WTC11 (cell line): Measurements from ENCODE around the gene AGR3. TPM values are rescaled to one million over a fixed set of nuclear protein-coding genes. Genes with fewer than 3 reads are reported as not detected.

Experiments used
- ATAC-seq: fragments of 200-7000 bp; cut with Tn5 transposase; 2 replicates; pipeline ENCODE4 v1.10.0; 2021; ENCODE audit warnings: mild to moderate bottlenecking, moderate library complexity
- Bru-seq: library from RNA; stranded (reverse); fragments of 400-500 nt; gene quantifications from one replicate; lab custom pipeline; 2021; lab: Mats Ljungman, UMichigan
- CTCF ChIA-PET: fragments of 300-600 bp; sonication (Branson Sonifier 250); formaldehyde crosslinking; loops from one replicate; lab custom pipeline; 2021; ENCODE audit warnings: antibody characterized with exemption; lab: Charles Lee
- POLR2A ChIA-PET: fragments of 350-600 bp; sonication (Branson Sonifier 250); formaldehyde crosslinking; loops from one replicate; lab custom pipeline; 2021; ENCODE audit warnings: antibody characterized with exemption; lab: Charles Lee
- DNase-seq: peaks from one replicate; pipeline ENCODE4 v3.0.0; 2021; ENCODE audit warnings: low spot score
- H3K27ac Mint-ChIP-seq: 2 replicates; pipeline ENCODE4 v1.8.0; 2021; ENCODE audit warnings: mixed read lengths
- H3K27me3 Mint-ChIP-seq: 2 replicates; pipeline ENCODE4 v1.8.0; 2021; ENCODE audit warnings: low read depth, mild to moderate bottlenecking, moderate library complexity, mixed read lengths
- H3K36me3 Mint-ChIP-seq: 2 replicates; pipeline ENCODE4 v1.8.0; 2021; ENCODE audit warnings: mixed read lengths
- H3K4me1 Mint-ChIP-seq: 2 replicates; pipeline ENCODE4 v1.8.0; 2022; ENCODE audit warnings: mixed read lengths
- H3K4me3 Mint-ChIP-seq: 2 replicates; pipeline ENCODE4 v1.8.0; 2021; ENCODE audit warnings: mild to moderate bottlenecking, moderate library complexity, mixed read lengths
- H3K9me3 Mint-ChIP-seq: 2 replicates; pipeline ENCODE4 v1.8.0; 2021; ENCODE audit warnings: mixed read lengths
- EMX1 ChIP-seq: fragments of 250-450 bp; sonication (Bioruptor Pico); IDR thresholded peaks from 2 replicates; pipeline ENCODE4 v1.8.0; 2021; ENCODE audit warnings: mild to moderate bottlenecking
- ESRRA ChIP-seq: sonication (generic); formaldehyde crosslinking; IDR thresholded peaks from 2 replicates; pipeline ENCODE4 v1.8.1; 2022; ENCODE audit warnings: mild to moderate bottlenecking, missing genetic modification reagents, borderline replicate concordance
- GRHL2 ChIP-seq: fragments of 250-450 bp; sonication (Bioruptor Pico); IDR thresholded peaks from 2 replicates; pipeline ENCODE4 v1.8.0; 2022; ENCODE audit warnings: mild to moderate bottlenecking, moderate library complexity; ENCODE audit not compliant: insufficient replicate concordance, severe bottlenecking
- HMGA2 ChIP-seq: fragments of 250-450 bp; sonication (Bioruptor Pico); IDR thresholded peaks from 2 replicates; pipeline ENCODE4 v1.4.0; 2021; ENCODE audit warnings: mild to moderate bottlenecking, moderate library complexity
- JAZF1 ChIP-seq: fragments of 250-450 bp; sonication (Bioruptor Pico); IDR thresholded peaks from 2 replicates; pipeline ENCODE4 v1.9.0; 2021; ENCODE audit warnings: moderate library complexity, mild to moderate bottlenecking, inconsistent platforms
- JUN ChIP-seq: sonication (generic); formaldehyde crosslinking; IDR thresholded peaks from 2 replicates; pipeline ENCODE4 v1.8.0; 2023; ENCODE audit warnings: mild to moderate bottlenecking, missing genetic modification reagents
- MYBL2 ChIP-seq: sonication (generic); formaldehyde crosslinking; IDR thresholded peaks from 2 replicates; pipeline ENCODE4 v1.8.1; 2023; ENCODE audit warnings: mild to moderate bottlenecking, moderate library complexity, missing genetic modification reagents
- NR3C1 ChIP-seq: sonication (generic); formaldehyde crosslinking; conservative IDR thresholded peaks from 2 replicates; pipeline ENCODE4 v1.8.1; 2023; ENCODE audit warnings: low read depth, mild to moderate bottlenecking, missing genetic modification reagents
- OVOL2 ChIP-seq: fragments of 250-450 bp; sonication (Bioruptor Pico); IDR thresholded peaks from 2 replicates; pipeline ENCODE4 v1.9.0; 2021; ENCODE audit warnings: mild to moderate bottlenecking, borderline replicate concordance
- SMAD3 ChIP-seq: sonication (generic); formaldehyde crosslinking; IDR thresholded peaks from 2 replicates; pipeline ENCODE4 v1.8.0; 2022; ENCODE audit warnings: missing genetic modification reagents, mild to moderate bottlenecking, borderline replicate concordance
- TEAD4 ChIP-seq: sonication (generic); formaldehyde crosslinking; IDR thresholded peaks from 2 replicates; pipeline ENCODE4 v1.8.0; 2022; ENCODE audit warnings: mild to moderate bottlenecking, missing genetic modification reagents
- TP53 ChIP-seq: sonication (generic); formaldehyde crosslinking; IDR thresholded peaks from 2 replicates; pipeline ENCODE4 v1.8.1; 2023; ENCODE audit warnings: mild to moderate bottlenecking, missing genetic modification reagents
- ZBTB21 ChIP-seq: sonication (generic); formaldehyde crosslinking; IDR thresholded peaks from 2 replicates; pipeline ENCODE4 v1.8.1; 2023; ENCODE audit warnings: mild to moderate bottlenecking, missing genetic modification reagents, borderline replicate concordance
- ZNF138 ChIP-seq: sonication (generic); formaldehyde crosslinking; conservative IDR thresholded peaks from 2 replicates; pipeline ENCODE4 v1.8.1; 2022; ENCODE audit warnings: mild to moderate bottlenecking, moderate library complexity, missing genetic modification reagents
- ZNF232 ChIP-seq: sonication (generic); formaldehyde crosslinking; IDR thresholded peaks from 2 replicates; pipeline ENCODE4 v1.8.0; 2022; ENCODE audit warnings: mild to moderate bottlenecking, missing genetic modification reagents
- long read RNA-seq, 3 experiments: library from RNA in 1 of 3; library from capped mRNA in 1 of 3; library from polyadenylated mRNA in 1 of 3; unstranded in 2 of 3; stranded (forward) in 1 of 3; transcript quantifications; one replicate each; pipeline ENCODE4 v2.0.0, GENCODE V29; 2021
- total RNA-seq: library from RNA; stranded (reverse); gene quantifications from 3 replicates; pipeline ENCODE4 v1.2.3, GENCODE V29; 2021
- TF ChIP-seq, protein P1 (sequence below): sonication (generic); formaldehyde crosslinking; IDR thresholded peaks from 2 replicates; pipeline ENCODE4 v1.8.0; 2022; ENCODE audit warnings: mild to moderate bottlenecking, missing genetic modification reagents
- TF ChIP-seq, protein P2 (sequence below): sonication (generic); formaldehyde crosslinking; IDR thresholded peaks from 2 replicates; pipeline ENCODE4 v1.8.1; 2022; ENCODE audit warnings: low read depth, mild to moderate bottlenecking, moderate library complexity, missing genetic modification reagents, borderline replicate concordance
- TF ChIP-seq, protein P3 (sequence below): sonication (generic); formaldehyde crosslinking; IDR thresholded peaks from 2 replicates; pipeline ENCODE4 v1.8.1; 2022; ENCODE audit warnings: missing genetic modification reagents, borderline replicate concordance
- TF ChIP-seq, protein P4 (sequence below): fragments of 250-450 bp; sonication (Bioruptor Pico); IDR thresholded peaks from 2 replicates; pipeline ENCODE4 v1.8.0; 2021; ENCODE audit warnings: mild to moderate bottlenecking
- TF ChIP-seq, protein P5 (sequence below): fragments of 250-450 bp; sonication (Bioruptor Pico); IDR thresholded peaks from 2 replicates; pipeline ENCODE4 v1.9.0; 2021; ENCODE audit warnings: mild to moderate bottlenecking, borderline replicate concordance

AGR3 gene
- total RNA-seq, result not detected in 3 replicates
- not detected for Bru-seq, nascent RNA
- long read RNA-seq, experiment 1, result 0 reads
- long read RNA-seq, experiment 2, result 0 reads
- long read RNA-seq, experiment 3, result 0 reads

DNA sequence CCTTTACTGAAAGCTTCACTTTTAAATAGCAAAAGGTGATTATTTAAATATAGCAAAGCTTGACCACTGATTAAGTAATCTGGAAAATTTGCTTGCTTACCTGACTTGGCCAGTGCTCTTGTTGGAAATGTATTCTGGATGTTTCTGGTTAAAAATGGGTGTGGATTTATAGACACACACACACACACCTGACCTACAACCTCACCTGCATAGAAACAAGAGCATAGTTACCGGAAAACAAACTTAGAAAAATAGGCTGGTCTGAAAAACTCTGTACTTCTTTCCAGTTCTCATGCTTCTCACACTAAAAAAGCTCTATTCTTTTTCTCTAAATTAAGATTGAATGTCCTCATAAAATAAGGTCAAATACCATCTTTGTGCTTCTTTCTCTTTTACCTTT, at the start of gene AGR3:
Gene AGR3 (minus strand): TSS at position 140 of the 400 bp plus-strand sequence. CDS start 3,365 bp downstream, outside the sequence.
- Mint-ChIP-seq H3K4me3 (no peak within 1 kb of the TSS), H3K36me3 (no peaks in the 10 kb centered on the region), H3K4me1 (no peaks in the 10 kb centered on the region), H3K27ac (no peak within 1 kb of the TSS), H3K9me3 (no peaks in the 10 kb centered on the region), H3K27me3 (no peaks in the 10 kb centered on the region)
- ChIA-PET POLR2A (no interaction called here), CTCF (interaction anchor here (1.4 kb wide), 2 partner anchors 10 to 36 kb away, joined by 4 to 5 read pairs; no protein-coding TSS in a partner anchor)
- DNase-seq, result no peak
- TF ChIP-seq, protein P1, sequence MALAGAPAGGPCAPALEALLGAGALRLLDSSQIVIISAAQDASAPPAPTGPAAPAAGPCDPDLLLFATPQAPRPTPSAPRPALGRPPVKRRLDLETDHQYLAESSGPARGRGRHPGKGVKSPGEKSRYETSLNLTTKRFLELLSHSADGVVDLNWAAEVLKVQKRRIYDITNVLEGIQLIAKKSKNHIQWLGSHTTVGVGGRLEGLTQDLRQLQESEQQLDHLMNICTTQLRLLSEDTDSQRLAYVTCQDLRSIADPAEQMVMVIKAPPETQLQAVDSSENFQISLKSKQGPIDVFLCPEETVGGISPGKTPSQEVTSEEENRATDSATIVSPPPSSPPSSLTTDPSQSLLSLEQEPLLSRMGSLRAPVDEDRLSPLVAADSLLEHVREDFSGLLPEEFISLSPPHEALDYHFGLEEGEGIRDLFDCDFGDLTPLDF (CRISPR knock-in tag), result no peak
- TF ChIP-seq, protein P2, sequence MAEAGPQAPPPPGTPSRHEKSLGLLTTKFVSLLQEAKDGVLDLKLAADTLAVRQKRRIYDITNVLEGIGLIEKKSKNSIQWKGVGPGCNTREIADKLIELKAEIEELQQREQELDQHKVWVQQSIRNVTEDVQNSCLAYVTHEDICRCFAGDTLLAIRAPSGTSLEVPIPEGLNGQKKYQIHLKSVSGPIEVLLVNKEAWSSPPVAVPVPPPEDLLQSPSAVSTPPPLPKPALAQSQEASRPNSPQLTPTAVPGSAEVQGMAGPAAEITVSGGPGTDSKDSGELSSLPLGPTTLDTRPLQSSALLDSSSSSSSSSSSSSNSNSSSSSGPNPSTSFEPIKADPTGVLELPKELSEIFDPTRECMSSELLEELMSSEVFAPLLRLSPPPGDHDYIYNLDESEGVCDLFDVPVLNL, result no peak
- no peak for TF ChIP-seq NR3C1 (CRISPR knock-in tag)
- TF ChIP-seq ZNF138 (CRISPR knock-in tag), result no peak
- no peak for TF ChIP-seq ESRRA (CRISPR knock-in tag)
- no peak for TF ChIP-seq SMAD3 (CRISPR knock-in tag)
- TF ChIP-seq, protein P3, sequence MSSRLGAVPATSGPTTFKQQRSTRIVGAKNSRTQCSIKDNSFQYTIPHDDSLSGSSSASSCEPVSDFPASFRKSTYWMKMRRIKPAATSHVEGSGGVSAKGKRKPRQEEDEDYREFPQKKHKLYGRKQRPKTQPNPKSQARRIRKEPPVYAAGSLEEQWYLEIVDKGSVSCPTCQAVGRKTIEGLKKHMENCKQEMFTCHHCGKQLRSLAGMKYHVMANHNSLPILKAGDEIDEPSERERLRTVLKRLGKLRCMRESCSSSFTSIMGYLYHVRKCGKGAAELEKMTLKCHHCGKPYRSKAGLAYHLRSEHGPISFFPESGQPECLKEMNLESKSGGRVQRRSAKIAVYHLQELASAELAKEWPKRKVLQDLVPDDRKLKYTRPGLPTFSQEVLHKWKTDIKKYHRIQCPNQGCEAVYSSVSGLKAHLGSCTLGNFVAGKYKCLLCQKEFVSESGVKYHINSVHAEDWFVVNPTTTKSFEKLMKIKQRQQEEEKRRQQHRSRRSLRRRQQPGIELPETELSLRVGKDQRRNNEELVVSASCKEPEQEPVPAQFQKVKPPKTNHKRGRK (CRISPR knock-in tag), result no peak
- TF ChIP-seq TEAD4 (CRISPR knock-in tag), result no peak
- TF ChIP-seq TP53 (CRISPR knock-in tag), result no peak
- no peak for TF ChIP-seq OVOL2 (CRISPR knock-in tag)
- no peak for TF ChIP-seq JUN
- TF ChIP-seq, protein P4, sequence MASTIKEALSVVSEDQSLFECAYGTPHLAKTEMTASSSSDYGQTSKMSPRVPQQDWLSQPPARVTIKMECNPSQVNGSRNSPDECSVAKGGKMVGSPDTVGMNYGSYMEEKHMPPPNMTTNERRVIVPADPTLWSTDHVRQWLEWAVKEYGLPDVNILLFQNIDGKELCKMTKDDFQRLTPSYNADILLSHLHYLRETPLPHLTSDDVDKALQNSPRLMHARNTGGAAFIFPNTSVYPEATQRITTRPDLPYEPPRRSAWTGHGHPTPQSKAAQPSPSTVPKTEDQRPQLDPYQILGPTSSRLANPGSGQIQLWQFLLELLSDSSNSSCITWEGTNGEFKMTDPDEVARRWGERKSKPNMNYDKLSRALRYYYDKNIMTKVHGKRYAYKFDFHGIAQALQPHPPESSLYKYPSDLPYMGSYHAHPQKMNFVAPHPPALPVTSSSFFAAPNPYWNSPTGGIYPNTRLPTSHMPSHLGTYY (CRISPR knock-in tag), result no peak
- no peak for ATAC-seq

DNA sequence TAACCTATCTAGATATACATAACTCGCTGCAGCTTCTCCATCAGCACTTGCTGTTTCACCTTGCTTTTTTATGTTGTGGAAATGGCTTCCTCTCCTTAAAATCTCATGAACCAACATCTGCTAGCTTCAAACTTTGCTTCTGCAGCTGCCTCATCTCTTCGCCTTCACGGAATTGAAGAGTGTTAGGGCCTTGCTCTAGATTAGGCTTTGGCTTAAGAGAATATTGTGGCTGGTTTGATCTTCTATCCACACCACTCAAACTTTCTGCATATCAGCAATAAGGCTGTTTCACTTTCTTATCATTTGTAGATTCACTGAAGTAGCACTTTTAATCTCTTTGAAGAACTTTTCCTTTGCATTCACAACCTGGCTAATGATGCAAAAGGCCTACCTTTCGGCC, 49.2 kb upstream of the AGR3 start:
- Mint-ChIP-seq H3K27ac (no peak overlapping the region), H3K9me3 (0 out of 2 replicates have a peak, but pooled peaks cover 3% of the 10 kb centered on the region), H3K36me3 (no peaks in the 10 kb centered on the region), H3K27me3 (no peaks in the 10 kb centered on the region), H3K4me3 (no peak overlapping the region), H3K4me1 (no peaks in the 10 kb centered on the region; the same call in 1 of the 2 replicates)
- POLR2A ChIA-PET, result no interaction called here
- DNase-seq (no peak), ATAC-seq (no peak)
- CTCF ChIA-PET, result no interaction called here
- TF ChIP-seq, protein P3 (CRISPR knock-in tag), result no peak
- TF ChIP-seq GRHL2 (no peak), EMX1 (CRISPR knock-in tag) (no peak), ZNF232 (no peak), MYBL2 (CRISPR knock-in tag) (no peak), ZBTB21 (CRISPR knock-in tag) (no peak), TEAD4 (CRISPR knock-in tag) (no peak), JAZF1 (CRISPR knock-in tag) (no peak), HMGA2 (CRISPR knock-in tag) (no peak)
- TF ChIP-seq, protein P5, sequence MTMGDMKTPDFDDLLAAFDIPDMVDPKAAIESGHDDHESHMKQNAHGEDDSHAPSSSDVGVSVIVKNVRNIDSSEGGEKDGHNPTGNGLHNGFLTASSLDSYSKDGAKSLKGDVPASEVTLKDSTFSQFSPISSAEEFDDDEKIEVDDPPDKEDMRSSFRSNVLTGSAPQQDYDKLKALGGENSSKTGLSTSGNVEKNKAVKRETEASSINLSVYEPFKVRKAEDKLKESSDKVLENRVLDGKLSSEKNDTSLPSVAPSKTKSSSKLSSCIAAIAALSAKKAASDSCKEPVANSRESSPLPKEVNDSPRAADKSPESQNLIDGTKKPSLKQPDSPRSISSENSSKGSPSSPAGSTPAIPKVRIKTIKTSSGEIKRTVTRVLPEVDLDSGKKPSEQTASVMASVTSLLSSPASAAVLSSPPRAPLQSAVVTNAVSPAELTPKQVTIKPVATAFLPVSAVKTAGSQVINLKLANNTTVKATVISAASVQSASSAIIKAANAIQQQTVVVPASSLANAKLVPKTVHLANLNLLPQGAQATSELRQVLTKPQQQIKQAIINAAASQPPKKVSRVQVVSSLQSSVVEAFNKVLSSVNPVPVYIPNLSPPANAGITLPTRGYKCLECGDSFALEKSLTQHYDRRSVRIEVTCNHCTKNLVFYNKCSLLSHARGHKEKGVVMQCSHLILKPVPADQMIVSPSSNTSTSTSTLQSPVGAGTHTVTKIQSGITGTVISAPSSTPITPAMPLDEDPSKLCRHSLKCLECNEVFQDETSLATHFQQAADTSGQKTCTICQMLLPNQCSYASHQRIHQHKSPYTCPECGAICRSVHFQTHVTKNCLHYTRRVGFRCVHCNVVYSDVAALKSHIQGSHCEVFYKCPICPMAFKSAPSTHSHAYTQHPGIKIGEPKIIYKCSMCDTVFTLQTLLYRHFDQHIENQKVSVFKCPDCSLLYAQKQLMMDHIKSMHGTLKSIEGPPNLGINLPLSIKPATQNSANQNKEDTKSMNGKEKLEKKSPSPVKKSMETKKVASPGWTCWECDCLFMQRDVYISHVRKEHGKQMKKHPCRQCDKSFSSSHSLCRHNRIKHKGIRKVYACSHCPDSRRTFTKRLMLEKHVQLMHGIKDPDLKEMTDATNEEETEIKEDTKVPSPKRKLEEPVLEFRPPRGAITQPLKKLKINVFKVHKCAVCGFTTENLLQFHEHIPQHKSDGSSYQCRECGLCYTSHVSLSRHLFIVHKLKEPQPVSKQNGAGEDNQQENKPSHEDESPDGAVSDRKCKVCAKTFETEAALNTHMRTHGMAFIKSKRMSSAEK, result no peak
